Uterus (tissue), 4 donors: ENCODE measurements around the gene SELENOV. TPM values are rescaled to one million over a fixed set of nuclear protein-coding genes. Genes with fewer than 3 reads are reported as not detected.

Experiments
- DNase-seq, 2 donors: peaks; one replicate each; pipeline ENCODE4 v3.0.0-alpha.2; 2019 to 2020
- H3K27ac ChIP-seq, 2 donors: fragments of 200-600 bp; sonication (generic); 1 replicate in 1 of 2; 2 replicates in 1 of 2; pipeline ENCODE4 v1.5.1; 2016 to 2018
- H3K27me3 ChIP-seq, 2 donors: fragments of 200-600 bp; sonication (generic); one replicate each; pipeline ENCODE4 v1.5.1; 2018 to 2019; ENCODE audit warnings: control low read depth in 1 of 2
- H3K36me3 ChIP-seq, 2 donors: fragments of 200-600 bp; sonication (generic); one replicate each; pipeline ENCODE4 v1.5.1; 2019; ENCODE audit warnings: control low read depth in 1 of 2
- H3K4me1 ChIP-seq, 2 donors: fragments of 200-600 bp; sonication (generic); one replicate each; pipeline ENCODE4 v1.5.1; 2018 to 2019; ENCODE audit warnings: control low read depth in 1 of 2
- H3K4me3 ChIP-seq, 2 donors: fragments of 200-600 bp; sonication (generic); 1 replicate in 1 of 2; 2 replicates in 1 of 2; pipeline ENCODE4 v1.5.1; 2018 to 2019; ENCODE audit warnings: mild to moderate bottlenecking in 1 of 2
- H3K9me3 ChIP-seq, 2 donors: fragments of 200-600 bp; sonication (generic); one replicate each; pipeline ENCODE4 v1.5.1; 2019; ENCODE audit warnings: control low read depth in 1 of 2
- POLR2A ChIP-seq, 2 donors: fragments of 450-650 bp; IDR thresholded peaks; one replicate each; pipeline ENCODE4 v1.6.1; 2016; ENCODE audit warnings: antibody characterized with exemption in 2 of 2, mild to moderate bottlenecking in 1 of 2, moderate library complexity in 1 of 2
- intact Hi-C: fragments of 100-400 bp; cut with DNase I; formaldehyde crosslinking; loops from one replicate; pipeline ENCODE4 v1.15.1; 2023; ENCODE audit warnings: low total_unique reads
- total RNA-seq, 4 donors: library from RNA; depleted of rRNA in 3 of 4; stranded (reverse); fragments of >200 nt in 3 of 4; gene quantifications; one replicate each; pipeline versions ENCODE4 v1.1.0 to v1.2.4, GENCODE V29; 2014 to 2023
- TF ChIP-seq, protein P1 (sequence below), 4 experiments: fragments of 200-600 bp in 2 of 4; fragments of 450-650 bp in 2 of 4; sonication (generic) in 2 of 4; IDR thresholded peaks; one replicate each; pipeline ENCODE4 v1.5.1; 2016 to 2019; ENCODE audit warnings: antibody characterized with exemption in 4 of 4, mild to moderate bottlenecking in 2 of 4, moderate library complexity in 1 of 4
- donor health status: DM: yes; HTN: yes; CAD: no.

Gene SELENOV
- total RNA-seq, 4 donors from 2014 or later = 0.41 TPM; not detected in 3

DNA sequence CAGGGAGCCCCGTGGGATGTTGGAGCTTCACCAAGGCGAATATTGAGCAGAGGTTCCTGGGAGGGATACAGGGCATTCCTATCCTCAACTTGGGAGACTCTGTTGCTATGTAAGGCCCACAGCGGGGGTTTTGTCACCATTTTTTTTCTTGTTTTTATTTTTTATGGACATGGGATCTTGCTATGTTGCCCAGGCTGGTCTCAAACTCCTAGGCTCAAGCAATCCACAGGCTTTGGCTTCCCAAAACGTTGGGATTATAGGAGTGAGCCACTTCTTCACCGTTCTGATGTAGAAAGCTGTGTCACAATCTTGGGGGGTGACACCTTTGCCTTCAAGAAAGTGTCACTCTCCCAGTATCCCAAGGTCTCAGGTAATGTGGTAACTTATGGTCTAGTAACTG lies 13.6 kb upstream of the SELENOV start:
- TF ChIP-seq, protein P1, sequence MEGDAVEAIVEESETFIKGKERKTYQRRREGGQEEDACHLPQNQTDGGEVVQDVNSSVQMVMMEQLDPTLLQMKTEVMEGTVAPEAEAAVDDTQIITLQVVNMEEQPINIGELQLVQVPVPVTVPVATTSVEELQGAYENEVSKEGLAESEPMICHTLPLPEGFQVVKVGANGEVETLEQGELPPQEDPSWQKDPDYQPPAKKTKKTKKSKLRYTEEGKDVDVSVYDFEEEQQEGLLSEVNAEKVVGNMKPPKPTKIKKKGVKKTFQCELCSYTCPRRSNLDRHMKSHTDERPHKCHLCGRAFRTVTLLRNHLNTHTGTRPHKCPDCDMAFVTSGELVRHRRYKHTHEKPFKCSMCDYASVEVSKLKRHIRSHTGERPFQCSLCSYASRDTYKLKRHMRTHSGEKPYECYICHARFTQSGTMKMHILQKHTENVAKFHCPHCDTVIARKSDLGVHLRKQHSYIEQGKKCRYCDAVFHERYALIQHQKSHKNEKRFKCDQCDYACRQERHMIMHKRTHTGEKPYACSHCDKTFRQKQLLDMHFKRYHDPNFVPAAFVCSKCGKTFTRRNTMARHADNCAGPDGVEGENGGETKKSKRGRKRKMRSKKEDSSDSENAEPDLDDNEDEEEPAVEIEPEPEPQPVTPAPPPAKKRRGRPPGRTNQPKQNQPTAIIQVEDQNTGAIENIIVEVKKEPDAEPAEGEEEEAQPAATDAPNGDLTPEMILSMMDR (IDR thresholded peaks at IDR 0.05) = no peak
- TF ChIP-seq POLR2A (IDR thresholded peaks at IDR 0.05) = no peak
- intact Hi-C loops = no loop called here
- H3K36me3 ChIP-seq = no peaks in the 10 kb centered on the region
- DNase-seq = no peak
- H3K27me3 ChIP-seq = peaks cover 20 to 30% of the 10 kb centered on the region in 2 donors
- H3K9me3 ChIP-seq = no peaks in the 10 kb centered on the region
- H3K27ac ChIP-seq = no peak overlapping the region
- H3K4me1 ChIP-seq = peaks cover 0 to 15% of the 10 kb centered on the region in 2 donors
- no peak overlapping the region for H3K4me3 ChIP-seq

DNA sequence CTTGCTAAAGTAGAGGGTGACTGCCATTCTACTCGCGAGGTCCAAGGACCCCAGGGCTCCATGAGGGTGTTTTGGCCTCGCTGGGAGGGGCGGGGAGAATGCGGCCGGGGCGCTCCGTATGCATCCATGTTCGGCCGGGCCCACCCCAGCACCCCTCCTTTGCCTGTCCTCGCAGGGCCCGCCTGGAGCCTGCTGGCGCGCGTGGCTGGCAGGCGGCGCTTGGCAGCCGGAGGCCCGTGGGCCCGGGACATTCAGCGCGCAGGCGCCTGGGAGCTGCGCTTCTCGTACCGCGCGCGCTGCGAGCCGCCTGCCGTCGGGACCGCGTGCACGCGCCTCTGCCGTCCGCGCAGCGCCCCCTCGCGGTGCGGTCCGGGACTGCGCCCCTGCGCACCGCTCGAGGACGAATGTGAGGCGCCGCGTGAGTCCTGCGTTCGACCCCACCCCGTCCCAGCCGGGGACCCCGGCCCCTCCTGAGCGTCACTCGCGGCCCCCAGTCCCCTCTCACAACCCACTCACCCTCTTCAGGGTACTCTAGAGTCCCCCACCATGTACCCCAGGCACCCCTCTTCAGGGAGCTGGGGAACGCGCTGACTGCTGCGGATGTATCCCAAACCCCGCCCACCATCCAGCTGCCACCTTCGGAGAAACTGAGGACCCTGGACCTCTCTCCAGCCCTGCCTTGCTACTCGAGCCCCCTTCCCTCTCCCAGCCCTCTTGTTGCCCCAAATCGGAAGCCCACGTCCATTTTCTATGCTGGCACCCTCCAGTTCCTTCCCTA lies 12.1 kb upstream of the SELENOV start:
- Histone ChIP-seq H3K36me3 (no peaks in the 10 kb centered on the region), H3K27me3 (peaks cover 21 to 24% of the 10 kb centered on the region in 2 donors), H3K27ac (no peak overlapping the region), H3K9me3 (no peaks in the 10 kb centered on the region), H3K4me3 (no peak overlapping the region), H3K4me1 (peaks cover 0 to 19% of the 10 kb centered on the region in 2 donors)
- intact Hi-C loops = no loop called here
- DNase-seq = peak in 1 of 2 donors; percentile 46
- no peak for TF ChIP-seq POLR2A (IDR thresholded peaks at IDR 0.05)
- TF ChIP-seq, protein P1 (IDR thresholded peaks at IDR 0.05) = peak in 3 of 4 experiments; percentile 63 to 70 (median 64)

DNA sequence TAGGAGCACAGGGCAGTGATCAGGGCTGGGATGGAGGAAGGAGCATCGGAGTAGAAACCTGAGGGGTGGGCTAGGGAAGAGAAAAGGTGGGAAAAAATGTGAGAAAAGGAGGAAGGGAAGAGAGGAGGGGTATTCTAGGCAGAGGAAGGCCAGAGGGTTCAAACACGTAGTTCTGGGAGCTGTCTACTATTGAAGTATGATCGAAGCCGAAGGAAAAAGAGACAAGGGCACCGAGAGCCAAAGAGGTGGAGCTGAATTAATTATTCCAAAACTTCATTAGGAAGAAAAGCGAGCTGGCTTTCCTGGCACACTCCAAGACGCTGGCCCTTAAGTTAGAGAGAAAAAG lies 8.4 kb upstream of the SELENOV start:
- Histone ChIP-seq H3K27ac (no peak overlapping the region), H3K4me1 (peaks cover 0 to 7% of the 10 kb centered on the region in 2 donors), H3K4me3 (no peak overlapping the region), H3K27me3 (peaks cover 11 to 14% of the 10 kb centered on the region in 2 donors), H3K9me3 (no peaks in the 10 kb centered on the region), H3K36me3 (no peaks in the 10 kb centered on the region)
- no peak for DNase-seq
- TF ChIP-seq, protein P1 (IDR thresholded peaks at IDR 0.05) = no peak
- TF ChIP-seq POLR2A (IDR thresholded peaks at IDR 0.05) = no peak
- intact Hi-C loops = no loop called here

DNA sequence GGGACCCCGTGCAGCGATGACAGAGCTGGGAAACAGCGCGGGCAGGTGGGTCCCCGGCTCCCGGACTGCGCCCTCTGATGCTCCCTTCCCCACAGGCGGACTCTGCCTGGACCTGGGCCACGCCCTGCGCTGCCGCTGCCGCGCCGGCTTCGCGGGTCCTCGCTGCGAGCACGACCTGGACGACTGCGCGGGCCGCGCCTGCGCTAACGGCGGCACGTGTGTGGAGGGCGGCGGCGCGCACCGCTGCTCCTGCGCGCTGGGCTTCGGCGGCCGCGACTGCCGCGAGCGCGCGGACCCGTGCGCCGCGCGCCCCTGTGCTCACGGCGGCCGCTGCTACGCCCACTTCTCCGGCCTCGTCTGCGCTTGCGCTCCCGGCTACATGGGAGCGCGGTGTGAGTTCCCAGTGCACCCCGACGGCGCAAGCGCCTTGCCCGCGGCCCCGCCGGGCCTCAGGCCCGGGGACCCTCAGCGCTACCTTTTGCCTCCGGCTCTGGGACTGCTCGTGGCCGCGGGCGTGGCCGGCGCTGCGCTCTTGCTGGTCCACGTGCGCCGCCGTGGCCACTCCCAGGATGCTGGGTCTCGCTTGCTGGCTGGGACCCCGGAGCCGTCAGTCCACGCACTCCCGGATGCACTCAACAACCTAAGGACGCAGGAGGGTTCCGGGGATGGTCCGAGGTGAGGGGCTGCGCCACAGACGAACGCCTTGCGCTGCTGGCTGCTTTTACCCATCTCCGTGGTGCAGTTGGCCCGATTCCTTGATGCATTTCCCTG lies 7.8 kb upstream of the SELENOV start:
- TF ChIP-seq, protein P1 (IDR thresholded peaks at IDR 0.05) = no peak
- no peak for TF ChIP-seq POLR2A (IDR thresholded peaks at IDR 0.05)
- peaks cover 11 to 14% of the 10 kb centered on the region in 2 donors for H3K27me3 ChIP-seq
- H3K4me3 ChIP-seq = peak overlapping the region in 1 of 2 donors; percentile 23
- intact Hi-C loops = no loop called here
- H3K27ac ChIP-seq = no peak overlapping the region
- no peaks in the 10 kb centered on the region for H3K36me3 ChIP-seq
- H3K4me1 ChIP-seq = peaks cover 0 to 7% of the 10 kb centered on the region in 2 donors
- DNase-seq = no peak
- no peaks in the 10 kb centered on the region for H3K9me3 ChIP-seq
